Nephron progenitor cell (in vitro differentiated cells): ENCODE measurements around the gene PDE6C.

Experiments used
- DNase-seq: peaks from one replicate; pipeline ENCODE4 v3.0.0; 2021
- H3K27ac Mint-ChIP-seq: 2 replicates; pipeline ENCODE4 v1.8.0; 2021; ENCODE audit warnings: mild to moderate bottlenecking, moderate library complexity, mixed read lengths
- H3K27me3 Mint-ChIP-seq: 2 replicates; pipeline ENCODE4 v1.8.0; 2021; ENCODE audit warnings: mild to moderate bottlenecking, low read depth, mixed read lengths; ENCODE audit not compliant: poor library complexity
- H3K36me3 Mint-ChIP-seq: 2 replicates; pipeline ENCODE4 v1.8.0; 2021; ENCODE audit warnings: low read depth, mixed read lengths
- H3K4me1 Mint-ChIP-seq: 2 replicates; pipeline ENCODE4 v1.8.0; 2021; ENCODE audit warnings: mixed read lengths
- H3K4me3 Mint-ChIP-seq: 2 replicates; pipeline ENCODE4 v1.8.0; 2021; ENCODE audit warnings: mild to moderate bottlenecking, moderate library complexity, mixed read lengths
- H3K9me3 Mint-ChIP-seq: 2 replicates; pipeline ENCODE4 v1.8.0; 2021; ENCODE audit warnings: mild to moderate bottlenecking, moderate library complexity, mixed read lengths
- TF ChIP-seq, protein P1 (sequence below): fragments of 200-600 bp; sonication (generic); IDR thresholded peaks from 2 replicates; pipeline ENCODE4 v1.5.0; 2021; ENCODE audit warnings: antibody characterized with exemption

The PDE6C gene

DNA sequence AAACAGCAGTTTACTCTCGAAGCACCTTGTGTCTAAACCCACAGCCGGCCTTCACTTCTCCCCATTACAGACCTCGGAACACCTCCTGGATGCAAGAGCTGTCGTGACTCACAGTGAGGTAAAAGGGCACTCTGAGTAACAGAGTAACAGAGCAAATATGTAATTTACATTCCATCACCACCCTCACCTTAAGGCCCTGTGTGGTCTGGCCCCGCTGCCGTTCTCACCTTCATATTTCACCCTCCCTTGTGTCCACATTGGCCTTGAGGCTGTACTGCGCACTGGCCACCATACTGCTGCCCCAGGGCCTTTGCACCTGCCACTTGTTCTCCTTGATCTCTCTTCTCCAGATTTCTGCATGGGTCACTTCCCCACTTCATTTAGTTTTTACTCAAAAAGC, 33.2 kb upstream of the PDE6C start:
- Mint-ChIP-seq H3K9me3 (peaks cover 8% of the 10 kb centered on the region), H3K4me3 (no peak overlapping the region), H3K27me3 (peaks cover 43% of the 10 kb centered on the region), H3K4me1 (peaks cover 8% of the 10 kb centered on the region), H3K36me3 (no peaks in the 10 kb centered on the region), H3K27ac (no peak overlapping the region)
- no peak for DNase-seq
- TF ChIP-seq, protein P1, sequence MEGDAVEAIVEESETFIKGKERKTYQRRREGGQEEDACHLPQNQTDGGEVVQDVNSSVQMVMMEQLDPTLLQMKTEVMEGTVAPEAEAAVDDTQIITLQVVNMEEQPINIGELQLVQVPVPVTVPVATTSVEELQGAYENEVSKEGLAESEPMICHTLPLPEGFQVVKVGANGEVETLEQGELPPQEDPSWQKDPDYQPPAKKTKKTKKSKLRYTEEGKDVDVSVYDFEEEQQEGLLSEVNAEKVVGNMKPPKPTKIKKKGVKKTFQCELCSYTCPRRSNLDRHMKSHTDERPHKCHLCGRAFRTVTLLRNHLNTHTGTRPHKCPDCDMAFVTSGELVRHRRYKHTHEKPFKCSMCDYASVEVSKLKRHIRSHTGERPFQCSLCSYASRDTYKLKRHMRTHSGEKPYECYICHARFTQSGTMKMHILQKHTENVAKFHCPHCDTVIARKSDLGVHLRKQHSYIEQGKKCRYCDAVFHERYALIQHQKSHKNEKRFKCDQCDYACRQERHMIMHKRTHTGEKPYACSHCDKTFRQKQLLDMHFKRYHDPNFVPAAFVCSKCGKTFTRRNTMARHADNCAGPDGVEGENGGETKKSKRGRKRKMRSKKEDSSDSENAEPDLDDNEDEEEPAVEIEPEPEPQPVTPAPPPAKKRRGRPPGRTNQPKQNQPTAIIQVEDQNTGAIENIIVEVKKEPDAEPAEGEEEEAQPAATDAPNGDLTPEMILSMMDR: no peak

DNA sequence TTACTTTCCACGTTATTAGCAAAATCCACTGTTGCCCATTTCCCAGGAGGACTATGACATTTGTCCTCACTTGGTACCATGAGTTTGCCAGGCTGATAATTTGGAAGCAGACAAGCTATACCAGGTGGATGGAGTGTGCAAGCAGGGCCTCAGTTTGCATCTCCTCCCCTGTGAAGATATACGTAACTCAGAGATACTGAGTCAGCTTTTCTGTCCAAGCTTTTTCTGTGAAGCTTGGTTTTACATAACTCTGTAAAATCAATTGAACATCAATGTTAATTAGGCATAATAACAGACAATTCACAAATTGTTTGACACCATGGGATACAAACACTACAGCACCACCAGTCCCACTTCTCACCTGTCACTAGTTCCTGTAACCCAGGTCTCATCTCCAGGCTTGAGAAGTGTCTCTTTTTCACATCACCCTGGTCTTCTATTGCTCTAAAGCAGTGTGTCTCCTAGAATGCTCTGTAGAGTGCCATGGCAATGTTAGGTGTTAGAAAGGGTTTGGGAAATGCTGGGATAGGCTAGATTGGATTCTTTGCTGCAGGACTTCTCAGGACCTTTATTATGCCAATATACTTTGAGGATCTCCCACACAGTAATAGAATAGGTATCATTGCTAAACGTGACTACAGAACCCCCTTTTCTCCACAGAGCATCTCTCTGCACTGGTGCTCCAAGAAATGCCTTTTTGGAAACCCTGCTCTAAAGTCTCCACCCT, 32.2 kb upstream of the PDE6C start:
- Mint-ChIP-seq H3K27ac (peak overlapping the region; percentile 34), H3K4me3 (no peak overlapping the region), H3K36me3 (no peaks in the 10 kb centered on the region), H3K4me1 (peaks cover 8% of the 10 kb centered on the region), H3K27me3 (peaks cover 44% of the 10 kb centered on the region), H3K9me3 (peaks cover 8% of the 10 kb centered on the region)
- no peak for DNase-seq
- TF ChIP-seq, protein P1: no peak

DNA sequence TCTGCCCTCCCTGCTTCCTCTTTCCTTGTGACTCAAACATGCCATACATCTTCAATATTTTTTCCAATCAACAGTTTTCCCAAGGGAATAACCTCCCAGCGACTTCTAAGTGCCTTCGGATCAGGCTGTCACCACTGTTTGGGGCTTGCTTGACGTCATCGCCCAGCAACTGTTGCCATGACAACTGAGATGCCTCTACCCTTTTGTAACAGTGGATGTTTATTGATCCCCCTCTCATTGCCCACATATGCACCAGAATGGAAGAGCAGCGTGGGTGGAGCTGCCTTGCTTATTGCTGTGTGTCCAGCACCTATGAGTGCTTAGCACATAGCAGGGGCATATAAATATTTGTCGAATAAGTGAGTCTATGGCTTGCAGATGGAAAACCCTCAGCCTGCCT, 31.5 kb upstream of the PDE6C start:
- Mint-ChIP-seq H3K27me3 (peaks cover 43% of the 10 kb centered on the region), H3K9me3 (peaks cover 8% of the 10 kb centered on the region), H3K4me3 (no peak overlapping the region), H3K4me1 (peaks cover 8% of the 10 kb centered on the region), H3K36me3 (no peaks in the 10 kb centered on the region), H3K27ac (peak overlapping the region; percentile 34)
- DNase-seq: peak; percentile 69
- TF ChIP-seq, protein P1: no peak

DNA sequence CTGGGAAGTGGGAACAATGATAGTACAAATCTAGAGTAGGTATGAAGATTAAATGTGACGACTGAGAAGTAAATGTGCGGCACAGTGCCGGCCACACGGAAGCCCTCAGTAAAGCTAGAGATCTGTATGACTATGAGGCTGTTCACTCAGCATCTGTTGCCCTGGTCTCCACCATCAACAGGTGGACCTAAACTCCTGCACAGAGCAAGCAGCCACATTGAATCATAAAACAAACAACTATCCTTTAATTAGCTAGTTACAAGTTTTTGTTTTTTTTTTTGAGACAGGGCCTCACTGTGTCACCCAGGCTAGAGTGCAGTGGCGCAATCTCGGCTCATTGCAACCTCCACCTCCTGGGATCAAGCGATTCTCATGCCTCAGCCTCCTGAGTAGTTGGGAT, 27.9 kb upstream of the PDE6C start:
- Mint-ChIP-seq H3K4me3 (no peak overlapping the region), H3K27me3 (peaks cover 29% of the 10 kb centered on the region), H3K36me3 (no peaks in the 10 kb centered on the region), H3K9me3 (peaks cover 8% of the 10 kb centered on the region), H3K4me1 (peaks cover 15% of the 10 kb centered on the region), H3K27ac (no peak overlapping the region)
- no peak for DNase-seq
- TF ChIP-seq, protein P1: no peak

DNA sequence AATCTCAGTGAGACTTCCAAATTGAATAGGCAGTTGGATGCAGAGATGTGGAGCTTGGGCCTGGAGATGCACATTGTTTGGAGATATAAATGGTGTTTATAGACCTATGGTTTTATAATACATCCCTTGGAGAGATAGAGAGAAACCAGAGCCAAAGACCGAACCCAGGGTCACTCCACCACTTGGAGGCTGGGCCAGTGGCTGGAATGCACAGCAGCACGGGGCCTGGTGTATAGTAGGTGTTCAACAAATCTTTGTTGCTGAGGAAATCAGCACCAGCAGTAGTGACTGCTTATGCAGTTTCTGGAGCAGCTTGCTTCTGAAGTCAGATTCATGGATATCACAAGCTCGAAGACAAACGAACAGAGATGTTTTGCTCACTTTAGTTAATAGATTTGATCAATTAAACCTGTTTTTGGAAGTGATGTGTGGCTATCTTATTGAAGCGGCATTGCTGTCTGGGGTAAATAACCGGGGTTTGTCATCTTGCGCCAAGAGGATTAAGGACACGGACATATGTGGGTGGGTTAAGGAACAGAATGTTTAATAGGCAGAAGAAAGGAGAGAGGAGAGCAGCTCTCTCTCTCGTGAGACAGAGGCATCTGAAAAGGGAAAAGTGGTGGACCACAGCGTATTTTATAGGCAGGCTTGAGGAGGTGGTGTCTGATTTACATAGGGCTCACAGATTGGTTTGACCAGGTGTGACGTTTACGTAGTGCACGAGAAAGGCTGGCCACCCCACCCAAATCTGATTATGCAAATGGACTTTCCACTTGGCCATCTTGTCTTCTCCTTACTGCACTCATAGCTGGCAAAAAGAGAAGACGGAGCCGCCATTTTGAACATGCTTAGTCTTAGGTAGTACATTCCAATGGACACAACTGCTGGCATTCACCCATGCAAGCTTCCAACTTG, 22.4 kb upstream of the PDE6C start:
- H3K9me3 Mint-ChIP-seq: no peaks in the 10 kb centered on the region
- peaks cover 26% of the 10 kb centered on the region for H3K27me3 Mint-ChIP-seq
- TF ChIP-seq, protein P1: no peak
- no peaks in the 10 kb centered on the region for H3K36me3 Mint-ChIP-seq
- H3K4me3 Mint-ChIP-seq: no peak overlapping the region
- H3K27ac Mint-ChIP-seq: no peak overlapping the region
- DNase-seq: no peak
- H3K4me1 Mint-ChIP-seq: peaks cover 23% of the 10 kb centered on the region
